Gastroesophageal sphincter (tissue), 4 donors: Measurements from ENCODE around the gene RWDD4. TPM values are rescaled to one million over a fixed set of nuclear protein-coding genes. Genes with fewer than 3 reads are reported as not detected.

Source experiments
- ATAC-seq: fragments of 150-250 bp; one replicate; pipeline ENCODE4 v1.9.1; 2016; ENCODE audit warnings: mild to moderate bottlenecking, moderate library complexity
- H3K27ac ChIP-seq, 4 donors: fragments of 200-600 bp; sonication (generic) in 3 of 4; 1 replicate in 3 of 4; 2 replicates in 1 of 4; pipeline ENCODE4 v1.5.1; 2016 to 2019
- H3K27me3 ChIP-seq: fragments of 200-600 bp; sonication (generic); one replicate; pipeline ENCODE4 v1.5.1; 2019
- H3K36me3 ChIP-seq, 2 donors: fragments of 200-600 bp; sonication (generic); one replicate each; pipeline ENCODE4 v1.5.1; 2019; ENCODE audit warnings: control low read depth in 1 of 2
- H3K4me1 ChIP-seq, 3 donors: fragments of 200-600 bp; sonication (generic); 1 replicate in 2 of 3; 2 replicates in 1 of 3; pipeline ENCODE4 v1.5.1; 2016 to 2019; ENCODE audit warnings: control low read depth in 2 of 3
- H3K4me3 ChIP-seq, 2 donors: fragments of 200-600 bp; sonication (generic); one replicate each; pipeline ENCODE4 v1.5.1; 2019; ENCODE audit warnings: mild to moderate bottlenecking in 1 of 2, moderate library complexity in 1 of 2
- H3K9me3 ChIP-seq, 3 donors: fragments of 200-600 bp; sonication (generic); one replicate each; pipeline ENCODE4 v1.5.1; 2017 to 2019; ENCODE audit warnings: control low read depth in 2 of 3
- EP300 ChIP-seq: sonication (generic); formaldehyde crosslinking; IDR thresholded peaks from one replicate; pipeline ENCODE4 v1.6.1; 2017; ENCODE audit warnings: antibody characterized with exemption, mild to moderate bottlenecking
- POLR2A ChIP-seq, 2 donors: fragments of 450-650 bp; IDR thresholded peaks; one replicate each; pipeline ENCODE4 v1.6.1; 2017; ENCODE audit warnings: antibody characterized with exemption in 2 of 2, mild to moderate bottlenecking in 2 of 2, moderate library complexity in 1 of 2
- POLR2AphosphoS5 ChIP-seq: sonication (generic); formaldehyde crosslinking; IDR thresholded peaks from one replicate; pipeline ENCODE4 v1.6.1; 2017; ENCODE audit warnings: antibody characterized with exemption
- WGBS, 2 donors: methylation state at CpG; one replicate each; pipeline ENCODE4 v1.1.5; 2018; ENCODE audit warnings: low coverage in 1 of 2; 5-methylcytosine and 5-hydroxymethylcytosine counted together
- small RNA-seq, 4 donors: library from RNA; depleted of rRNA; stranded (forward); fragments of <200 nt; gene quantifications; one replicate each; pipeline ENCODE3, GENCODE V24; 2016
- total RNA-seq, 4 donors: library from RNA; depleted of rRNA; stranded (reverse); fragments of >200 nt; gene quantifications; one replicate each; pipeline ENCODE4 v1.1.0, GENCODE V29; 2016
- TF ChIP-seq, protein P1 (sequence below), 4 experiments: fragments of 200-600 bp in 2 of 4; fragments of 450-650 bp in 2 of 4; sonication (generic) in 1 of 4; IDR thresholded peaks; one replicate each; pipeline ENCODE4 v1.5.1; 2017 to 2019; ENCODE audit warnings: antibody characterized with exemption in 4 of 4, mild to moderate bottlenecking in 2 of 4, moderate library complexity in 2 of 4

Gene RWDD4
- total RNA-seq, 4 donors from 2014 or later = 29.6 to 43.0 (median 32.8) TPM

DNA sequence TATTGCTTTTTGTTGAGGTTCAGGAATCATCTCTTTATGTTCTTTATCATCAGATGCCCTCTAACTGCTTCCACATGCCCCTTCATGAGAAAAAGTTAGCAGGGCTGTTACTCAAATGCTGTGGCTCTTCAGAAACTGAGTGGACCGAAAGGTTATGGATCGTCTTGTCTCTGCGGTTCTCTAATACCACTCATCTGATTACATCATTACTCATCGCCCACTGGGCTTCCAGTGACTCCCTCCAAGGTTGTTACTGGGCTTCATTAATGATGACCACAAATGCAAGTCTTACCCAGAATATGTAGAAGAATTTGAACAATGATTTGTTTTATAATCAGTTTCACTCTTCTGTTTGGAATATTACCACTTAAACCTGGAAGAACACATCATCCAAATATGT lies 67.7 kb downstream of the RWDD4 start:
- H3K36me3 ChIP-seq = no peaks in the 10 kb centered on the region
- H3K9me3 ChIP-seq = no peaks in the 10 kb centered on the region
- peaks cover 16 to 45% (median 19%) of the 10 kb centered on the region in 3 donors for H3K4me1 ChIP-seq
- no peak overlapping the region for H3K27ac ChIP-seq
- ATAC-seq = no peak
- TF ChIP-seq POLR2AphosphoS5 (no peak), EP300 (no peak), POLR2A (IDR thresholded peaks at IDR 0.05) (no peak)
- TF ChIP-seq, protein P1, sequence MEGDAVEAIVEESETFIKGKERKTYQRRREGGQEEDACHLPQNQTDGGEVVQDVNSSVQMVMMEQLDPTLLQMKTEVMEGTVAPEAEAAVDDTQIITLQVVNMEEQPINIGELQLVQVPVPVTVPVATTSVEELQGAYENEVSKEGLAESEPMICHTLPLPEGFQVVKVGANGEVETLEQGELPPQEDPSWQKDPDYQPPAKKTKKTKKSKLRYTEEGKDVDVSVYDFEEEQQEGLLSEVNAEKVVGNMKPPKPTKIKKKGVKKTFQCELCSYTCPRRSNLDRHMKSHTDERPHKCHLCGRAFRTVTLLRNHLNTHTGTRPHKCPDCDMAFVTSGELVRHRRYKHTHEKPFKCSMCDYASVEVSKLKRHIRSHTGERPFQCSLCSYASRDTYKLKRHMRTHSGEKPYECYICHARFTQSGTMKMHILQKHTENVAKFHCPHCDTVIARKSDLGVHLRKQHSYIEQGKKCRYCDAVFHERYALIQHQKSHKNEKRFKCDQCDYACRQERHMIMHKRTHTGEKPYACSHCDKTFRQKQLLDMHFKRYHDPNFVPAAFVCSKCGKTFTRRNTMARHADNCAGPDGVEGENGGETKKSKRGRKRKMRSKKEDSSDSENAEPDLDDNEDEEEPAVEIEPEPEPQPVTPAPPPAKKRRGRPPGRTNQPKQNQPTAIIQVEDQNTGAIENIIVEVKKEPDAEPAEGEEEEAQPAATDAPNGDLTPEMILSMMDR (IDR thresholded peaks at IDR 0.05) = no peak
- WGBS, 2 donors = 90 to 100% methylated on average over 3 to 4 of the region's 4 CpGs
- H3K4me3 ChIP-seq = no peak overlapping the region
- H3K27me3 ChIP-seq = no peaks in the 10 kb centered on the region

Small RNA genes lying within 50 kb of the gene (small RNA-seq; reads per million reads assigned to genes)
- gene RNU6-1053P (0 reads per million in 4 donors), gene RNU6-335P (0 reads per million in 4 donors), gene RNU6-479P (0 reads per million in 4 donors)

Other genes with a start within 250 kb of the RWDD4 start
- gene CDKN2AIP, start 214.5 kb downstream of the RWDD4 start, total RNA-seq = 10 to 100 TPM; 25.5 to 31.6 (median 28.9) TPM
- gene ING2, start 154.1 kb downstream of the RWDD4 start, total RNA-seq = 10 to 100 TPM; 27.9 to 64.4 (median 48.4) TPM
- gene TRAPPC11, start 108 bp upstream of the RWDD4 start, total RNA-seq = 10 to 100 TPM; 42.1 to 57.5 (median 54.7) TPM
- gene STOX2, start 246.1 kb upstream of the RWDD4 start, total RNA-seq = 10 to 100 TPM in 2 of 4 donors, 1 to 10 TPM in 2; 7.5 to 25.4 (median 11.2) TPM